Measurements from ENCODE around the gene DIRAS1.

- TF ChIP-seq CTCF (IDR thresholded peaks at IDR 0.05; ENCODE audit: insufficient read depth, low read length): no peak
- TF ChIP-seq POLR2AphosphoS5 (IDR thresholded peaks at IDR 0.05; ENCODE audit: low read depth): no peak; the same call in 1 of the 2 replicates
Measured at GRCh38 chr19:2734589-2735288, 13.6 kb upstream of the DIRAS1 start.

Measured in HL-60 (cell line).